WTC11 (cell line): ENCODE data around the gene RASGRF1. TPM values are rescaled to one million over a fixed set of nuclear protein-coding genes. Genes with fewer than 3 reads are reported as not detected.

Experiments used
- ATAC-seq: fragments of 200-7000 bp; cut with Tn5 transposase; 2 replicates; pipeline ENCODE4 v1.10.0; 2021; ENCODE audit warnings: mild to moderate bottlenecking, moderate library complexity
- CTCF ChIA-PET: fragments of 300-600 bp; sonication (Branson Sonifier 250); formaldehyde crosslinking; loops from one replicate; lab custom pipeline; 2021; ENCODE audit warnings: antibody characterized with exemption; lab: Charles Lee
- POLR2A ChIA-PET: fragments of 350-600 bp; sonication (Branson Sonifier 250); formaldehyde crosslinking; loops from one replicate; lab custom pipeline; 2021; ENCODE audit warnings: antibody characterized with exemption; lab: Charles Lee
- DNase-seq: peaks from one replicate; pipeline ENCODE4 v3.0.0; 2021; ENCODE audit warnings: low spot score
- H3K27ac Mint-ChIP-seq: 2 replicates; pipeline ENCODE4 v1.8.0; 2021; ENCODE audit warnings: mixed read lengths
- H3K27me3 Mint-ChIP-seq: 2 replicates; pipeline ENCODE4 v1.8.0; 2021; ENCODE audit warnings: low read depth, mild to moderate bottlenecking, moderate library complexity, mixed read lengths
- H3K36me3 Mint-ChIP-seq: 2 replicates; pipeline ENCODE4 v1.8.0; 2021; ENCODE audit warnings: mixed read lengths
- H3K4me1 Mint-ChIP-seq: 2 replicates; pipeline ENCODE4 v1.8.0; 2022; ENCODE audit warnings: mixed read lengths
- H3K4me3 Mint-ChIP-seq: 2 replicates; pipeline ENCODE4 v1.8.0; 2021; ENCODE audit warnings: mild to moderate bottlenecking, moderate library complexity, mixed read lengths
- H3K9me3 Mint-ChIP-seq: 2 replicates; pipeline ENCODE4 v1.8.0; 2021; ENCODE audit warnings: mixed read lengths
- EMX1 ChIP-seq: fragments of 250-450 bp; sonication (Bioruptor Pico); IDR thresholded peaks from 2 replicates; pipeline ENCODE4 v1.8.0; 2021; ENCODE audit warnings: mild to moderate bottlenecking
- FOXJ3 ChIP-seq: sonication (generic); formaldehyde crosslinking; IDR thresholded peaks from 2 replicates; pipeline ENCODE4 v1.9.0; 2021; ENCODE audit warnings: missing genetic modification reagents, mild to moderate bottlenecking, borderline replicate concordance
- GRHL2 ChIP-seq: fragments of 250-450 bp; sonication (Bioruptor Pico); IDR thresholded peaks from 2 replicates; pipeline ENCODE4 v1.8.0; 2022; ENCODE audit warnings: mild to moderate bottlenecking, moderate library complexity; ENCODE audit not compliant: insufficient replicate concordance, severe bottlenecking
- GTF2I ChIP-seq: fragments of 250-450 bp; sonication (Bioruptor Pico); conservative IDR thresholded peaks from 2 replicates; pipeline ENCODE4 v1.4.0; 2021; ENCODE audit warnings: mild to moderate bottlenecking
- MYBL2 ChIP-seq: sonication (generic); formaldehyde crosslinking; IDR thresholded peaks from 2 replicates; pipeline ENCODE4 v1.8.1; 2023; ENCODE audit warnings: mild to moderate bottlenecking, moderate library complexity, missing genetic modification reagents
- NFYB ChIP-seq: sonication (generic); formaldehyde crosslinking; conservative IDR thresholded peaks from 2 replicates; pipeline ENCODE4 v1.8.0; 2022; ENCODE audit warnings: low read depth, missing genetic modification reagents
- RELA ChIP-seq: sonication (generic); formaldehyde crosslinking; IDR thresholded peaks from 2 replicates; pipeline ENCODE4 v1.8.1; 2022; ENCODE audit warnings: missing genetic modification reagents, mild to moderate bottlenecking, borderline replicate concordance
- TCF7 ChIP-seq: sonication (generic); formaldehyde crosslinking; IDR thresholded peaks from 2 replicates; pipeline ENCODE4 v1.8.0; 2022; ENCODE audit warnings: mild to moderate bottlenecking, low read depth, missing genetic modification reagents, moderate library complexity
- ZNF121 ChIP-seq: sonication (generic); formaldehyde crosslinking; IDR thresholded peaks from 2 replicates; pipeline ENCODE4 v1.8.0; 2023; ENCODE audit warnings: missing genetic modification reagents
- ZNF263 ChIP-seq: sonication (generic); formaldehyde crosslinking; IDR thresholded peaks from 2 replicates; pipeline ENCODE4 v1.8.1; 2022; ENCODE audit warnings: low read depth, mild to moderate bottlenecking, moderate library complexity, missing genetic modification reagents
- total RNA-seq: library from RNA; stranded (reverse); gene quantifications from 3 replicates; pipeline ENCODE4 v1.2.3, GENCODE V29; 2021
- TF ChIP-seq, protein P1 (sequence below): sonication (generic); formaldehyde crosslinking; IDR thresholded peaks from 2 replicates; pipeline ENCODE4 v1.8.1; 2023; ENCODE audit warnings: mild to moderate bottlenecking, missing genetic modification reagents
- TF ChIP-seq, protein P2 (sequence below): fragments of 250-450 bp; sonication (Bioruptor Pico); IDR thresholded peaks from 2 replicates; pipeline ENCODE4 v1.9.0; 2021; ENCODE audit warnings: moderate library complexity, mild to moderate bottlenecking, inconsistent platforms, borderline replicate concordance
- TF ChIP-seq, protein P3 (sequence below): sonication (generic); formaldehyde crosslinking; IDR thresholded peaks from 2 replicates; pipeline ENCODE4 v1.8.0; 2022; ENCODE audit warnings: mild to moderate bottlenecking, missing genetic modification reagents
- TF ChIP-seq, protein P4 (sequence below): sonication (generic); formaldehyde crosslinking; IDR thresholded peaks from 2 replicates; pipeline ENCODE4 v1.8.1; 2022; ENCODE audit warnings: low read depth, missing genetic modification reagents, borderline replicate concordance
- TF ChIP-seq, protein P5 (sequence below): sonication (generic); formaldehyde crosslinking; IDR thresholded peaks from 2 replicates; pipeline ENCODE4 v1.8.0; 2023; ENCODE audit warnings: mild to moderate bottlenecking, missing genetic modification reagents
- TF ChIP-seq, protein P6 (sequence below): sonication (generic); formaldehyde crosslinking; conservative IDR thresholded peaks from 2 replicates; pipeline ENCODE4 v1.8.1; 2022; ENCODE audit warnings: mild to moderate bottlenecking, missing genetic modification reagents
- TF ChIP-seq, protein P7 (sequence below): fragments of 200-600 bp; IDR thresholded peaks from 2 replicates; pipeline ENCODE4 v1.8.0; 2022; ENCODE audit warnings: antibody characterized with exemption
- TF ChIP-seq, protein P8 (sequence below): sonication (generic); formaldehyde crosslinking; IDR thresholded peaks from 2 replicates; pipeline ENCODE4 v1.8.0; 2022; ENCODE audit warnings: mild to moderate bottlenecking, missing genetic modification reagents
- TF ChIP-seq, protein P9 (sequence below): sonication (generic); formaldehyde crosslinking; IDR thresholded peaks from 2 replicates; pipeline ENCODE4 v1.8.0; 2023; ENCODE audit warnings: missing genetic modification reagents, mild to moderate bottlenecking, borderline replicate concordance
- TF ChIP-seq, protein P10 (sequence below): sonication (generic); formaldehyde crosslinking; IDR thresholded peaks from 2 replicates; pipeline ENCODE4 v1.8.0; 2022; ENCODE audit warnings: mild to moderate bottlenecking, missing genetic modification reagents

RASGRF1 gene
- total RNA-seq, 1 experiment from 2014 or later, result 0.85 TPM

DNA sequence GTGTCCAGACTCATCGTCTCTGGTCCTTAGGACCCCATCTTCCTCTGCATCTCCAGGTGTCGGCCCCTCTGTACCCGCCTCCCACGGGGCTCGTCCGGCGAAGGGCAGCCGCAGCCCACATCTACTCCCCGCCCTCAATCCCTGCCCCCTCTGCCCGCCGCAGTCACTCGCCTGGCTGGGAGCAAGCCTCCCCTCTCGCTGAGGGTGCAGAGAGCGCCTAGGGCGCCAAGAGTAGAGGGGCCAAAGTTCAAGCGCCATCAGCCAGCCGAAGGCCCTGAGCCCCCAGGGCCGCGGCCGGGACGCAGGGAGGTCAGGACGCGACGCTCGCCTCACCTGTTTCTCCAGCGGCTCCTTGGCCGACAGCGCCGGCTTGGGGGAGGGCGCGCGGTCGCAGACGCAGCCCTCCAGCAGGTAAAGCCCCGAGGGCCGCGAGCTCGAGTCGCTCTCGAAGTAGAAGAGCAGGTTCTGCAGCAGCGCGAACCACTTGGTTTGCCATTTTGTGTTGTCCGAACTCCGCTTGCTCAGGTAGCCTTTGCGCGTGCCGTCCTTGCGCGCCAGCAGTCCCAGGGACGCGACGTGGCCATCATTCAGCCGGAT lies 592 bp downstream of the RASGRF1 start:
- ChIA-PET POLR2A (no interaction called here), CTCF (interaction anchor here (1.1 to 4.5 kb wide), 6 partner anchors 12 to 95 kb away, joined by 3 to 42 read pairs (median 10); no protein-coding TSS in a partner anchor)
- ATAC-seq (peak; percentile 16), DNase-seq (peak; percentile 39)
- Mint-ChIP-seq H3K27ac (no peak overlapping the region), H3K36me3 (no peaks in the 10 kb centered on the region), H3K27me3 (peaks cover 100% of the 10 kb centered on the region), H3K4me1 (peaks cover 11% of the 10 kb centered on the region), H3K4me3 (peak overlapping the region; percentile 89), H3K9me3 (no peaks in the 10 kb centered on the region)
- TF ChIP-seq, protein P1, sequence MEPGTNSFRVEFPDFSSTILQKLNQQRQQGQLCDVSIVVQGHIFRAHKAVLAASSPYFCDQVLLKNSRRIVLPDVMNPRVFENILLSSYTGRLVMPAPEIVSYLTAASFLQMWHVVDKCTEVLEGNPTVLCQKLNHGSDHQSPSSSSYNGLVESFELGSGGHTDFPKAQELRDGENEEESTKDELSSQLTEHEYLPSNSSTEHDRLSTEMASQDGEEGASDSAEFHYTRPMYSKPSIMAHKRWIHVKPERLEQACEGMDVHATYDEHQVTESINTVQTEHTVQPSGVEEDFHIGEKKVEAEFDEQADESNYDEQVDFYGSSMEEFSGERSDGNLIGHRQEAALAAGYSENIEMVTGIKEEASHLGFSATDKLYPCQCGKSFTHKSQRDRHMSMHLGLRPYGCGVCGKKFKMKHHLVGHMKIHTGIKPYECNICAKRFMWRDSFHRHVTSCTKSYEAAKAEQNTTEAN, result 0 out of 2 replicates have a peak, but pooled peaks have one; percentile 38
- TF ChIP-seq, protein P2, sequence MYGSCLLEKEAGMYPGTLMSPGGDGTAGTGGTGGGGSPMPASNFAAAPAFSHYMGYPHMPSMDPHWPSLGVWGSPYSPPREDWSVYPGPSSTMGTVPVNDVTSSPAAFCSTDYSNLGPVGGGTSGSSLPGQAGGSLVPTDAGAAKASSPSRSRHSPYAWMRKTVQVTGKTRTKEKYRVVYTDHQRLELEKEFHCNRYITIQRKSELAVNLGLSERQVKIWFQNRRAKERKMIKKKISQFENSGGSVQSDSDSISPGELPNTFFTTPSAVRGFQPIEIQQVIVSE, result no peak
- TF ChIP-seq ZNF121 (no peak), GTF2I (no peak), NFYB (no peak), MYBL2 (CRISPR knock-in tag) (0 out of 2 replicates have a peak, but pooled peaks have one; percentile 54), RELA (CRISPR knock-in tag) (no peak), EMX1 (CRISPR knock-in tag) (no peak), FOXJ3 (CRISPR knock-in tag) (no peak), ZNF263 (CRISPR knock-in tag) (no peak), GRHL2 (CRISPR knock-in tag) (no peak), TCF7 (CRISPR knock-in tag) (0 out of 2 replicates have a peak, but pooled peaks have one; percentile 28)
- TF ChIP-seq, protein P3, sequence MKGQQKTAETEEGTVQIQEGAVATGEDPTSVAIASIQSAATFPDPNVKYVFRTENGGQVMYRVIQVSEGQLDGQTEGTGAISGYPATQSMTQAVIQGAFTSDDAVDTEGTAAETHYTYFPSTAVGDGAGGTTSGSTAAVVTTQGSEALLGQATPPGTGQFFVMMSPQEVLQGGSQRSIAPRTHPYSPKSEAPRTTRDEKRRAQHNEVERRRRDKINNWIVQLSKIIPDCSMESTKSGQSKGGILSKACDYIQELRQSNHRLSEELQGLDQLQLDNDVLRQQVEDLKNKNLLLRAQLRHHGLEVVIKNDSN, result 0 out of 2 replicates have a peak, but pooled peaks have one; percentile 25
- TF ChIP-seq, protein P4, sequence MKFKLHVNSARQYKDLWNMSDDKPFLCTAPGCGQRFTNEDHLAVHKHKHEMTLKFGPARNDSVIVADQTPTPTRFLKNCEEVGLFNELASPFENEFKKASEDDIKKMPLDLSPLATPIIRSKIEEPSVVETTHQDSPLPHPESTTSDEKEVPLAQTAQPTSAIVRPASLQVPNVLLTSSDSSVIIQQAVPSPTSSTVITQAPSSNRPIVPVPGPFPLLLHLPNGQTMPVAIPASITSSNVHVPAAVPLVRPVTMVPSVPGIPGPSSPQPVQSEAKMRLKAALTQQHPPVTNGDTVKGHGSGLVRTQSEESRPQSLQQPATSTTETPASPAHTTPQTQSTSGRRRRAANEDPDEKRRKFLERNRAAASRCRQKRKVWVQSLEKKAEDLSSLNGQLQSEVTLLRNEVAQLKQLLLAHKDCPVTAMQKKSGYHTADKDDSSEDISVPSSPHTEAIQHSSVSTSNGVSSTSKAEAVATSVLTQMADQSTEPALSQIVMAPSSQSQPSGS (CRISPR knock-in tag), result 0 out of 2 replicates have a peak, but pooled peaks have one; percentile 20
- TF ChIP-seq, protein P5, sequence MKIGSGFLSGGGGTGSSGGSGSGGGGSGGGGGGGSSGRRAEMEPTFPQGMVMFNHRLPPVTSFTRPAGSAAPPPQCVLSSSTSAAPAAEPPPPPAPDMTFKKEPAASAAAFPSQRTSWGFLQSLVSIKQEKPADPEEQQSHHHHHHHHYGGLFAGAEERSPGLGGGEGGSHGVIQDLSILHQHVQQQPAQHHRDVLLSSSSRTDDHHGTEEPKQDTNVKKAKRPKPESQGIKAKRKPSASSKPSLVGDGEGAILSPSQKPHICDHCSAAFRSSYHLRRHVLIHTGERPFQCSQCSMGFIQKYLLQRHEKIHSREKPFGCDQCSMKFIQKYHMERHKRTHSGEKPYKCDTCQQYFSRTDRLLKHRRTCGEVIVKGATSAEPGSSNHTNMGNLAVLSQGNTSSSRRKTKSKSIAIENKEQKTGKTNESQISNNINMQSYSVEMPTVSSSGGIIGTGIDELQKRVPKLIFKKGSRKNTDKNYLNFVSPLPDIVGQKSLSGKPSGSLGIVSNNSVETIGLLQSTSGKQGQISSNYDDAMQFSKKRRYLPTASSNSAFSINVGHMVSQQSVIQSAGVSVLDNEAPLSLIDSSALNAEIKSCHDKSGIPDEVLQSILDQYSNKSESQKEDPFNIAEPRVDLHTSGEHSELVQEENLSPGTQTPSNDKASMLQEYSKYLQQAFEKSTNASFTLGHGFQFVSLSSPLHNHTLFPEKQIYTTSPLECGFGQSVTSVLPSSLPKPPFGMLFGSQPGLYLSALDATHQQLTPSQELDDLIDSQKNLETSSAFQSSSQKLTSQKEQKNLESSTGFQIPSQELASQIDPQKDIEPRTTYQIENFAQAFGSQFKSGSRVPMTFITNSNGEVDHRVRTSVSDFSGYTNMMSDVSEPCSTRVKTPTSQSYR (CRISPR knock-in tag), result 0 out of 2 replicates have a peak, but pooled peaks have one; percentile 25
- TF ChIP-seq, protein P6, sequence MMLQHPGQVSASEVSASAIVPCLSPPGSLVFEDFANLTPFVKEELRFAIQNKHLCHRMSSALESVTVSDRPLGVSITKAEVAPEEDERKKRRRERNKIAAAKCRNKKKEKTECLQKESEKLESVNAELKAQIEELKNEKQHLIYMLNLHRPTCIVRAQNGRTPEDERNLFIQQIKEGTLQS (CRISPR knock-in tag), result no peak
- TF ChIP-seq, protein P7, sequence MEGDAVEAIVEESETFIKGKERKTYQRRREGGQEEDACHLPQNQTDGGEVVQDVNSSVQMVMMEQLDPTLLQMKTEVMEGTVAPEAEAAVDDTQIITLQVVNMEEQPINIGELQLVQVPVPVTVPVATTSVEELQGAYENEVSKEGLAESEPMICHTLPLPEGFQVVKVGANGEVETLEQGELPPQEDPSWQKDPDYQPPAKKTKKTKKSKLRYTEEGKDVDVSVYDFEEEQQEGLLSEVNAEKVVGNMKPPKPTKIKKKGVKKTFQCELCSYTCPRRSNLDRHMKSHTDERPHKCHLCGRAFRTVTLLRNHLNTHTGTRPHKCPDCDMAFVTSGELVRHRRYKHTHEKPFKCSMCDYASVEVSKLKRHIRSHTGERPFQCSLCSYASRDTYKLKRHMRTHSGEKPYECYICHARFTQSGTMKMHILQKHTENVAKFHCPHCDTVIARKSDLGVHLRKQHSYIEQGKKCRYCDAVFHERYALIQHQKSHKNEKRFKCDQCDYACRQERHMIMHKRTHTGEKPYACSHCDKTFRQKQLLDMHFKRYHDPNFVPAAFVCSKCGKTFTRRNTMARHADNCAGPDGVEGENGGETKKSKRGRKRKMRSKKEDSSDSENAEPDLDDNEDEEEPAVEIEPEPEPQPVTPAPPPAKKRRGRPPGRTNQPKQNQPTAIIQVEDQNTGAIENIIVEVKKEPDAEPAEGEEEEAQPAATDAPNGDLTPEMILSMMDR, result no peak
- TF ChIP-seq, protein P8, sequence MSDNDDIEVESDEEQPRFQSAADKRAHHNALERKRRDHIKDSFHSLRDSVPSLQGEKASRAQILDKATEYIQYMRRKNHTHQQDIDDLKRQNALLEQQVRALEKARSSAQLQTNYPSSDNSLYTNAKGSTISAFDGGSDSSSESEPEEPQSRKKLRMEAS (CRISPR knock-in tag), result no peak
- TF ChIP-seq, protein P9, sequence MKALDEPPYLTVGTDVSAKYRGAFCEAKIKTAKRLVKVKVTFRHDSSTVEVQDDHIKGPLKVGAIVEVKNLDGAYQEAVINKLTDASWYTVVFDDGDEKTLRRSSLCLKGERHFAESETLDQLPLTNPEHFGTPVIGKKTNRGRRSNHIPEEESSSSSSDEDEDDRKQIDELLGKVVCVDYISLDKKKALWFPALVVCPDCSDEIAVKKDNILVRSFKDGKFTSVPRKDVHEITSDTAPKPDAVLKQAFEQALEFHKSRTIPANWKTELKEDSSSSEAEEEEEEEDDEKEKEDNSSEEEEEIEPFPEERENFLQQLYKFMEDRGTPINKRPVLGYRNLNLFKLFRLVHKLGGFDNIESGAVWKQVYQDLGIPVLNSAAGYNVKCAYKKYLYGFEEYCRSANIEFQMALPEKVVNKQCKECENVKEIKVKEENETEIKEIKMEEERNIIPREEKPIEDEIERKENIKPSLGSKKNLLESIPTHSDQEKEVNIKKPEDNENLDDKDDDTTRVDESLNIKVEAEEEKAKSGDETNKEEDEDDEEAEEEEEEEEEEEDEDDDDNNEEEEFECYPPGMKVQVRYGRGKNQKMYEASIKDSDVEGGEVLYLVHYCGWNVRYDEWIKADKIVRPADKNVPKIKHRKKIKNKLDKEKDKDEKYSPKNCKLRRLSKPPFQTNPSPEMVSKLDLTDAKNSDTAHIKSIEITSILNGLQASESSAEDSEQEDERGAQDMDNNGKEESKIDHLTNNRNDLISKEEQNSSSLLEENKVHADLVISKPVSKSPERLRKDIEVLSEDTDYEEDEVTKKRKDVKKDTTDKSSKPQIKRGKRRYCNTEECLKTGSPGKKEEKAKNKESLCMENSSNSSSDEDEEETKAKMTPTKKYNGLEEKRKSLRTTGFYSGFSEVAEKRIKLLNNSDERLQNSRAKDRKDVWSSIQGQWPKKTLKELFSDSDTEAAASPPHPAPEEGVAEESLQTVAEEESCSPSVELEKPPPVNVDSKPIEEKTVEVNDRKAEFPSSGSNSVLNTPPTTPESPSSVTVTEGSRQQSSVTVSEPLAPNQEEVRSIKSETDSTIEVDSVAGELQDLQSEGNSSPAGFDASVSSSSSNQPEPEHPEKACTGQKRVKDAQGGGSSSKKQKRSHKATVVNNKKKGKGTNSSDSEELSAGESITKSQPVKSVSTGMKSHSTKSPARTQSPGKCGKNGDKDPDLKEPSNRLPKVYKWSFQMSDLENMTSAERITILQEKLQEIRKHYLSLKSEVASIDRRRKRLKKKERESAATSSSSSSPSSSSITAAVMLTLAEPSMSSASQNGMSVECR (CRISPR knock-in tag), result no peak
- TF ChIP-seq, protein P10, sequence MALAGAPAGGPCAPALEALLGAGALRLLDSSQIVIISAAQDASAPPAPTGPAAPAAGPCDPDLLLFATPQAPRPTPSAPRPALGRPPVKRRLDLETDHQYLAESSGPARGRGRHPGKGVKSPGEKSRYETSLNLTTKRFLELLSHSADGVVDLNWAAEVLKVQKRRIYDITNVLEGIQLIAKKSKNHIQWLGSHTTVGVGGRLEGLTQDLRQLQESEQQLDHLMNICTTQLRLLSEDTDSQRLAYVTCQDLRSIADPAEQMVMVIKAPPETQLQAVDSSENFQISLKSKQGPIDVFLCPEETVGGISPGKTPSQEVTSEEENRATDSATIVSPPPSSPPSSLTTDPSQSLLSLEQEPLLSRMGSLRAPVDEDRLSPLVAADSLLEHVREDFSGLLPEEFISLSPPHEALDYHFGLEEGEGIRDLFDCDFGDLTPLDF (CRISPR knock-in tag), result no peak
